AG09309 (cell line): ENCODE measurements around the gene SLC38A3.

ENCODE experiments used
- DNase-seq: peaks from one replicate; pipeline ENCODE4 v3.0.0-alpha.2; 2010; ENCODE audit warnings: low read depth
- H3K4me3 ChIP-seq: 2 replicates; pipeline ENCODE4 v1.5.1; 2011; ENCODE audit warnings: mild to moderate bottlenecking, low read depth, low read length, moderate library complexity; ENCODE audit not compliant: control insufficient read depth
- TF ChIP-seq, protein P1 (sequence below): IDR thresholded peaks from 2 replicates; pipeline ENCODE4 v1.5.1; 2011; ENCODE audit warnings: mild to moderate bottlenecking, low read depth, low read length, inconsistent platforms; ENCODE audit not compliant: insufficient read depth, control insufficient read depth; ENCODE audit errors: missing control alignments

Gene SLC38A3

DNA sequence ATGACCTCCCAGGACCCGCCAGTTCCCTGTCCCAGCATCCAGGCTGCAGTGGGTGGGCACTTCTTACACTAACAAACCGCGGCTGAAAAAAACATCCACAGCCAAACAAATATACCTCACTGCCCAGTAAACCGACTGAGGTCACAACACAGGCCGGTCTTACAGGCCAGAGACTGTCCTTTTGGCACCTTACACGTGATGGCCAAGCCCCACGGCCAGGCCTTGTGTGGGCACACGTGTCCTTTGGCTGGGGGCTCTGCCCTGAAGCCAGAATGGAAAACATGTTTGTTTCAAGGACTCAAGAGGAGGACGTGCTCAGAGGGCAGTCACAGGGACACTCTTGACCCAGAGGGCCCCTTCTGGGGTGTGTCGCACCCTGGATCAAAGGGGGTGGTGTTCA lies 9.8 kb downstream of the SLC38A3 start:
- TF ChIP-seq, protein P1, sequence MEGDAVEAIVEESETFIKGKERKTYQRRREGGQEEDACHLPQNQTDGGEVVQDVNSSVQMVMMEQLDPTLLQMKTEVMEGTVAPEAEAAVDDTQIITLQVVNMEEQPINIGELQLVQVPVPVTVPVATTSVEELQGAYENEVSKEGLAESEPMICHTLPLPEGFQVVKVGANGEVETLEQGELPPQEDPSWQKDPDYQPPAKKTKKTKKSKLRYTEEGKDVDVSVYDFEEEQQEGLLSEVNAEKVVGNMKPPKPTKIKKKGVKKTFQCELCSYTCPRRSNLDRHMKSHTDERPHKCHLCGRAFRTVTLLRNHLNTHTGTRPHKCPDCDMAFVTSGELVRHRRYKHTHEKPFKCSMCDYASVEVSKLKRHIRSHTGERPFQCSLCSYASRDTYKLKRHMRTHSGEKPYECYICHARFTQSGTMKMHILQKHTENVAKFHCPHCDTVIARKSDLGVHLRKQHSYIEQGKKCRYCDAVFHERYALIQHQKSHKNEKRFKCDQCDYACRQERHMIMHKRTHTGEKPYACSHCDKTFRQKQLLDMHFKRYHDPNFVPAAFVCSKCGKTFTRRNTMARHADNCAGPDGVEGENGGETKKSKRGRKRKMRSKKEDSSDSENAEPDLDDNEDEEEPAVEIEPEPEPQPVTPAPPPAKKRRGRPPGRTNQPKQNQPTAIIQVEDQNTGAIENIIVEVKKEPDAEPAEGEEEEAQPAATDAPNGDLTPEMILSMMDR: no peak
- H3K4me3 ChIP-seq: no peak overlapping the region
- DNase-seq: no peak

DNA sequence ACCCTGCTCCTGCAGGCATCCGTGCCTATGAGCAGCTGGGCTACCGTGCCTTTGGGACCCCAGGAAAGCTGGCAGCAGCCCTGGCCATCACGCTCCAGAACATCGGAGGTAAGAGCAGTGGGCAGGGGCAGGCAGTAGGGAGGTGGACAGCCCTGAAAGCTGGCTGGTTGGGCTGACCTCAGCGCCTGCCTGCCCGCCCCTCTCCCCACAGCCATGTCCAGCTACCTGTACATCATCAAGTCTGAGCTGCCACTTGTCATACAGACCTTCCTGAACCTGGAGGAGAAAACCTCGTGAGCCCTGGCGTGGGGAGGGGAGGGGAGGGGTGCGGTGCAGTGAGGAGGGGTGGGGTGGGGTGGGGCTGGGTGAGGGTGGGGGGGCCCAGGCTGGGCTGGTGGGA lies 10.5 kb downstream of the SLC38A3 start:
- H3K4me3 ChIP-seq: no peak overlapping the region
- TF ChIP-seq, protein P1: no peak
- no peak for DNase-seq

DNA sequence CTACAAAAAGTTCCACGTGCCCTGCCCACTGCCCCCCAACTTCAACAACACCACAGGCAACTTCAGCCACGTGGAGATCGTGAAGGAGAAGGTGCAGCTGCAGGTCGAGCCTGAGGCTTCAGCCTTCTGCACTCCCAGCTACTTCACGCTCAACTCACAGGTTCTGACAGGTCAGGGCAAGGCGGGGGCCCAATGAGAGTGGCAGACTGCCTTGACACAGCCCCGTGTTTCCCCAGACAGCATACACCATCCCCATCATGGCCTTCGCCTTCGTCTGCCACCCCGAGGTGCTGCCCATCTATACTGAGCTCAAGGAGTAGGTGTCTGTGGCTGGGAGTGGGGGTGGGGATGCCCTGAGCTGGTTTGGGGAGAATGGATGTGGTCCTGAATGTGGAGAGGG lies 12.6 kb downstream of the SLC38A3 start:
- no peak overlapping the region for H3K4me3 ChIP-seq
- DNase-seq: no peak
- TF ChIP-seq, protein P1: no peak

DNA sequence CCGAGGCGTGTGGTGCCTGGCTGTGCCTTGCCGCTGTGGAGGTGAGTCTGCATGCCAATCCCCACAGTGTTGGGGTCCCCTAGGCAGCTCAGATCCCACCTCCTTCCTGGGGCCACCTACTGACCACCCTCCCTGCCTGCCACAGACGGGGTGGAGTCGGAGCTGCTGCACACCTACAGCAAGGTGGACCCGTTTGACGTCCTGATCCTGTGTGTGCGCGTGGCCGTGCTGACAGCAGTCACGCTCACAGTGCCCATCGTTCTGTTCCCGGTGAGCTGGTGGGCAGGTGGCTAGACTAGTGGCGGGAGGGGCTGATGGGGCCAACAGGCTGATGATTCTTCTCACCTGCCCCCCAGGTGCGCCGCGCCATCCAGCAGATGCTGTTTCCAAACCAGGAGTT lies 13.4 kb downstream of the SLC38A3 start:
- TF ChIP-seq, protein P1: no peak
- no peak overlapping the region for H3K4me3 ChIP-seq
- DNase-seq: no peak

DNA sequence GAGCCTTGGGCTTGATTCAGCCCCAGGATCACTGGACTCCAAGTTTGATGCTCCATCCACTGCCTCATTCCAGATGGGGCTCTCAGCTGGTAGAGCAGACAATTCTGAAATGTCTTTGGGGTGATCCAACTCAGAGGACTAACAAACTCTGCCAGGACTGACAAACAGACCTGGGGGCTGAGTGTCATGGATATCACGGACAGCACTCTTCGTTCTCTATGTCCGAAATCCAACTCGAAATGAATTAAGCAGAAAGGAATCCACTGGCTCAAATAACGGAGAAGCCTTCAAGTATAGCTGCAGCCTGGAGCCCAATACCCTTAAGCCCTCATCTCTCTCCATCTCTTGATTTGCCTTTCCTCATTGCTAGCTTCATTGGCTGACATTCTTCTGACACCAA lies 14.2 kb downstream of the SLC38A3 start:
- DNase-seq: no peak
- no peak overlapping the region for H3K4me3 ChIP-seq
- TF ChIP-seq, protein P1: no peak

DNA sequence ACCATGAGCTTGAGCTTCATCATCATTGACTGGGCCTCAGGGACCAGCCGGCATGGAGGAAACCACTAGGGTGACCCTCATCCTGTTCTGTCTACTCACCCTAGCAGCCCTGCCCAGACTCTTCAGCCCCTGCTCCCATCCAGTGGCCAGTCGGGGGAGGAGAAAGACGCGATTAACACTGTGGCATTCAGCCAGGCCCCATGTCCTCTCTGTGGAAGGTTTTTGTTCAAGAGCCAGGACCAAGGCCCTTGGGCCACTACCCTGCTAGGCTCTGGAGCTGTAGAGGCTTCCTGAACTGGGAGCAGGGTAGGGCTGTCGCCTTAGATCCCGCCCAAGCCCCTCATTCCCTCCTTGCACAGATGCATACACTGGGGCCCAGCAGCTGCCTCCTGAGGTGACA lies 15.0 kb downstream of the SLC38A3 start:
- DNase-seq: no peak
- TF ChIP-seq, protein P1: no peak
- H3K4me3 ChIP-seq: no peak overlapping the region

DNA sequence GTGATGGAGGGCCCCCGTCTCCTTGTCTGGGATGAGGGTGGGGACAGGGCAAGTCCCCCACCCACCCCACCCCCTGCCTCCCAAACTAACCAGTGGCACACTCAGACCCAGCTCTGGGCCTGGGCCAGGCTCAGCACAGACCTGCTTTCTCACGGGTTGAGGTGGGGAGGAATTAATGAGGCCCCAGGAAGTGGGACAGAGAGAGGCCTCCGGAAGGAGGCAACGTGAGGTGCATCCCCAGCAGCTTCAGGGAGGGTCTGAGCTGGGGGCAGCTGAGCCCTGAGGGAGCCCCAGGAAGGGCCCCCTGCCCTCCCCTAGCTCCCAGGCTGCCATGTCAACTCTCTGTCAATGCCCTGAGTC lies 16.0 kb downstream of the SLC38A3 start:
- TF ChIP-seq, protein P1: no peak
- no peak for DNase-seq
- H3K4me3 ChIP-seq: no peak overlapping the region
